Epidermal melanocyte (primary cell): ENCODE data around the gene RASAL1.
A peak's percentile ranks its signal among the peaks of the same experiment; 100 is the strongest.
"Not testable (repeated sequence)": the region's sequence is repeated elsewhere in the genome, so short reads cannot be mapped to it uniquely, and the experiment has no call there.

Source experiments
- DNase-seq: peaks from one replicate; pipeline ENCODE4 v3.0.0; 2011; ENCODE audit warnings: low spot score; ENCODE audit not compliant: insufficient read length

RASAL1 gene

GRCh38 chr12:113118142-113118541, 17.4 kb downstream of the RASAL1 start:
- DNase-seq = no peak

GRCh38 chr12:113117684-113118083, 17.9 kb downstream of the RASAL1 start:
- not testable (repeated sequence) for DNase-seq

GRCh38 chr12:113116875-113117274, 18.7 kb downstream of the RASAL1 start:
- no peak for DNase-seq

GRCh38 chr12:113115455-113116126, 20.0 kb downstream of the RASAL1 start:
- DNase-seq = no peak

GRCh38 chr12:113114447-113115178, 20.9 kb downstream of the RASAL1 start:
- DNase-seq = no peak

GRCh38 chr12:113113397-113113796, 22.2 kb downstream of the RASAL1 start:
- no peak for DNase-seq

GRCh38 chr12:113112043-113112899, 23.3 kb downstream of the RASAL1 start:
- DNase-seq = no peak

GRCh38 chr12:113111247-113111646, 24.3 kb downstream of the RASAL1 start:
- no peak for DNase-seq

GRCh38 chr12:113109872-113110599, 25.5 kb downstream of the RASAL1 start:
- peak; percentile 10 for DNase-seq

- DNase-seq = peak; percentile 7
These were observed 26.2 kb downstream of the RASAL1 start for GRCh38 chr12:113109360-113109759.

GRCh38 chr12:113108308-113108707, 27.3 kb downstream of the RASAL1 start:
- DNase-seq = peak; percentile 0

GRCh38 chr12:113106361-113106760, 29.2 kb downstream of the RASAL1 start:
- peak; percentile 5 for DNase-seq

GRCh38 chr12:113105606-113106271, 29.8 kb downstream of the RASAL1 start:
- DNase-seq = peak; percentile 9

GRCh38 chr12:113104953-113105510, 30.5 kb downstream of the RASAL1 start:
- DNase-seq = peak; percentile 8

GRCh38 chr12:113103756-113104450, 31.7 kb downstream of the RASAL1 start:
- peak; percentile 15 for DNase-seq

- DNase-seq = peak; percentile 11
These were observed 32.8 kb downstream of the RASAL1 start for GRCh38 chr12:113102811-113103210.

- peak; percentile 1 for DNase-seq
These were observed 33.8 kb downstream of the RASAL1 start for GRCh38 chr12:113101751-113102150.

- DNase-seq = no peak
These were observed 35.8 kb downstream of the RASAL1 start for GRCh38 chr12:113099764-113100163.

- DNase-seq = no peak
These were observed 36.2 kb downstream of the RASAL1 start for GRCh38 chr12:113099364-113099763.
